ENCODE results near the gene MAGEB5. TPM values are rescaled to one million over a fixed set of nuclear protein-coding genes. Genes with fewer than 3 reads are reported as not detected.

Gene MAGEB5
- polyA plus RNA-seq, 1 of the 3 experiments (the other 2 are of a cell fraction) = not detected

DNA sequence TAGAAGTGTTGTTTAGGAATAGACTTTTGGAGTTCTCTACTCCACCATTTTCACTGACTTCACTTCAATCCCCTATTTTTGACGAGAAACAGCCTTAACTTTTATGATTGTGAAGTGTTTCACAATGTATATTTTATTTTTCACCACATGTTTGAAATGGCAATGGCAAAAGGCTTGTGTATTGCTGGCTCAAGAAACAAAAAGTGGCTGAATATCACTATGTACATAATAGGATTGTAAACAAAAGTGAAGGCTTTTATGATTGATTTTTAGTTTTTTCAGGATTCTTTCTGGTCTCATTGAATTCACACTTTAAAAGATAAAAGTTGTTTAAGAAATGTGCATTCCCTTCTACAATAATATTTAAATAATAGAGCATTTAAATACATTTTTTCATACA, 18.2 kb downstream of the MAGEB5 start:
- Histone ChIP-seq H3K27me3 (ENCODE audit: insufficient read depth) (no peaks in the 10 kb centered on the region), H3K4me3 (ENCODE audit: low read depth in 2 of 2, low read length in 1 of 2) (no peak overlapping the region), H3K9me2 (no peaks in the 10 kb centered on the region), H3K79me2 (ENCODE audit: insufficient read depth) (no peaks in the 10 kb centered on the region), H3K4me1 (ENCODE audit: control insufficient read depth in 1 of 2, insufficient read depth in 2 of 2, low read depth in 1 of 2, low read length in 1 of 2) (no peaks in the 10 kb centered on the region), H3K4me2 (no peak overlapping the region), H3F3A (replicated peaks; ENCODE audit: insufficient read depth) (no peaks in the 10 kb centered on the region), H3K9ac (no peak overlapping the region), H4K20me1 (ENCODE audit: insufficient read depth) (no peaks in the 10 kb centered on the region), H3K27ac (ENCODE audit: low read depth in 2 of 2, low read length in 1 of 2) (no peak overlapping the region), H3K9me3 (no peaks in the 10 kb centered on the region), H3K36me3 (replicated peaks in 1 of 2; ENCODE audit: control insufficient read depth in 1 of 2, insufficient read depth in 2 of 2, low read length in 1 of 2) (no peaks in the 10 kb centered on the region), H2AFZ (ENCODE audit: low read depth) (no peak overlapping the region)
- TF ChIP-seq RAD21 (IDR thresholded peaks at IDR 0.05; ENCODE audit: low read length) (no peak), TAF1 (IDR thresholded peaks at IDR 0.05; ENCODE audit: borderline replicate concordance, low read depth, low read length) (no peak)
- TF ChIP-seq, protein P1, sequence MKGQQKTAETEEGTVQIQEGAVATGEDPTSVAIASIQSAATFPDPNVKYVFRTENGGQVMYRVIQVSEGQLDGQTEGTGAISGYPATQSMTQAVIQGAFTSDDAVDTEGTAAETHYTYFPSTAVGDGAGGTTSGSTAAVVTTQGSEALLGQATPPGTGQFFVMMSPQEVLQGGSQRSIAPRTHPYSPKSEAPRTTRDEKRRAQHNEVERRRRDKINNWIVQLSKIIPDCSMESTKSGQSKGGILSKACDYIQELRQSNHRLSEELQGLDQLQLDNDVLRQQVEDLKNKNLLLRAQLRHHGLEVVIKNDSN (IDR thresholded peaks at IDR 0.05; ENCODE audit: borderline replicate concordance, low read depth) = no peak
- TF ChIP-seq, protein P2, sequence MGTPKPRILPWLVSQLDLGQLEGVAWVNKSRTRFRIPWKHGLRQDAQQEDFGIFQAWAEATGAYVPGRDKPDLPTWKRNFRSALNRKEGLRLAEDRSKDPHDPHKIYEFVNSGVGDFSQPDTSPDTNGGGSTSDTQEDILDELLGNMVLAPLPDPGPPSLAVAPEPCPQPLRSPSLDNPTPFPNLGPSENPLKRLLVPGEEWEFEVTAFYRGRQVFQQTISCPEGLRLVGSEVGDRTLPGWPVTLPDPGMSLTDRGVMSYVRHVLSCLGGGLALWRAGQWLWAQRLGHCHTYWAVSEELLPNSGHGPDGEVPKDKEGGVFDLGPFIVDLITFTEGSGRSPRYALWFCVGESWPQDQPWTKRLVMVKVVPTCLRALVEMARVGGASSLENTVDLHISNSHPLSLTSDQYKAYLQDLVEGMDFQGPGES (IDR thresholded peaks at IDR 0.05; ENCODE audit: low read depth, low read length) = no peak
- TF ChIP-seq, protein P3, sequence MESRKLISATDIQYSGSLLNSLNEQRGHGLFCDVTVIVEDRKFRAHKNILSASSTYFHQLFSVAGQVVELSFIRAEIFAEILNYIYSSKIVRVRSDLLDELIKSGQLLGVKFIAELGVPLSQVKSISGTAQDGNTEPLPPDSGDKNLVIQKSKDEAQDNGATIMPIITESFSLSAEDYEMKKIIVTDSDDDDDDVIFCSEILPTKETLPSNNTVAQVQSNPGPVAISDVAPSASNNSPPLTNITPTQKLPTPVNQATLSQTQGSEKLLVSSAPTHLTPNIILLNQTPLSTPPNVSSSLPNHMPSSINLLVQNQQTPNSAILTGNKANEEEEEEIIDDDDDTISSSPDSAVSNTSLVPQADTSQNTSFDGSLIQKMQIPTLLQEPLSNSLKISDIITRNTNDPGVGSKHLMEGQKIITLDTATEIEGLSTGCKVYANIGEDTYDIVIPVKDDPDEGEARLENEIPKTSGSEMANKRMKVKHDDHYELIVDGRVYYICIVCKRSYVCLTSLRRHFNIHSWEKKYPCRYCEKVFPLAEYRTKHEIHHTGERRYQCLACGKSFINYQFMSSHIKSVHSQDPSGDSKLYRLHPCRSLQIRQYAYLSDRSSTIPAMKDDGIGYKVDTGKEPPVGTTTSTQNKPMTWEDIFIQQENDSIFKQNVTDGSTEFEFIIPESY (IDR thresholded peaks at IDR 0.05; ENCODE audit: borderline replicate concordance, low read depth) = no peak
- TF ChIP-seq, protein P4, sequence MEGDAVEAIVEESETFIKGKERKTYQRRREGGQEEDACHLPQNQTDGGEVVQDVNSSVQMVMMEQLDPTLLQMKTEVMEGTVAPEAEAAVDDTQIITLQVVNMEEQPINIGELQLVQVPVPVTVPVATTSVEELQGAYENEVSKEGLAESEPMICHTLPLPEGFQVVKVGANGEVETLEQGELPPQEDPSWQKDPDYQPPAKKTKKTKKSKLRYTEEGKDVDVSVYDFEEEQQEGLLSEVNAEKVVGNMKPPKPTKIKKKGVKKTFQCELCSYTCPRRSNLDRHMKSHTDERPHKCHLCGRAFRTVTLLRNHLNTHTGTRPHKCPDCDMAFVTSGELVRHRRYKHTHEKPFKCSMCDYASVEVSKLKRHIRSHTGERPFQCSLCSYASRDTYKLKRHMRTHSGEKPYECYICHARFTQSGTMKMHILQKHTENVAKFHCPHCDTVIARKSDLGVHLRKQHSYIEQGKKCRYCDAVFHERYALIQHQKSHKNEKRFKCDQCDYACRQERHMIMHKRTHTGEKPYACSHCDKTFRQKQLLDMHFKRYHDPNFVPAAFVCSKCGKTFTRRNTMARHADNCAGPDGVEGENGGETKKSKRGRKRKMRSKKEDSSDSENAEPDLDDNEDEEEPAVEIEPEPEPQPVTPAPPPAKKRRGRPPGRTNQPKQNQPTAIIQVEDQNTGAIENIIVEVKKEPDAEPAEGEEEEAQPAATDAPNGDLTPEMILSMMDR (IDR thresholded peaks at IDR 0.05) = no peak
- WGBS (ENCODE audit: low lambda C conversion rate) = 0% methylated on average over 1 of the region's 1 CpG
- ChIA-PET POLR2A (no interaction called here), CTCF (no interaction called here)
- DNase-seq = no peak

DNA sequence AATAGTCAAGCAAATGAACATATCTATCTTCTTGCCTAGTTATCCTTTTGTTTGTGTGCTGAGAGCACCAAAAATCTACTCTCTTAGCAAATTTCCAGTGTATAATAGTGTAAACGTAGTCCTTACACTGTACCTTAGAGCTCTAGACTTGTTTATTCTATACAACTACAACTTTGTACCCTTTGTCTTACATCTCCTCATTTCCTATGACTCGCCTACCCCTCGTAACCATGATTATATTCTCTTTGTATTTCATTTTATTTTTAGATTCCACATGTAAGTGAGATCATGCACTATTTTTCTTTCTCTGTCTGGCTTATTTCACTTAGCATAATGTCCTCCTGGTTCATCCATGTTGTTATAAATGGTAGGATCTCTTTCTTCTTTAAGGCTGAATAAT, 37.6 kb downstream of the MAGEB5 start:
- H3K9me3 ChIP-seq = no peaks in the 10 kb centered on the region
- no peak overlapping the region for H3K27ac ChIP-seq (ENCODE audit: low read depth in 2 of 2, low read length in 1 of 2)
- H3K9ac ChIP-seq = no peak overlapping the region
- no peak overlapping the region for H2AFZ ChIP-seq (ENCODE audit: low read depth)
- H3F3A ChIP-seq (replicated peaks; ENCODE audit: insufficient read depth) = no peaks in the 10 kb centered on the region
- 3% methylated on average over 3 of the region's 3 CpGs for WGBS (ENCODE audit: low lambda C conversion rate)
- no peak overlapping the region for H3K4me2 ChIP-seq
- TF ChIP-seq EZH2phosphoT487 (IDR thresholded peaks at IDR 0.05; ENCODE audit: borderline replicate concordance, low read depth) = no peak
- no peak for TF ChIP-seq GABPA (IDR thresholded peaks at IDR 0.05; ENCODE audit: low read depth)
- no peak for TF ChIP-seq FOXM1 (IDR thresholded peaks at IDR 0.05; ENCODE audit: low read depth)
- no peak for TF ChIP-seq RCOR1 (IDR thresholded peaks at IDR 0.05; ENCODE audit: low read length)
- TF ChIP-seq, protein P5, sequence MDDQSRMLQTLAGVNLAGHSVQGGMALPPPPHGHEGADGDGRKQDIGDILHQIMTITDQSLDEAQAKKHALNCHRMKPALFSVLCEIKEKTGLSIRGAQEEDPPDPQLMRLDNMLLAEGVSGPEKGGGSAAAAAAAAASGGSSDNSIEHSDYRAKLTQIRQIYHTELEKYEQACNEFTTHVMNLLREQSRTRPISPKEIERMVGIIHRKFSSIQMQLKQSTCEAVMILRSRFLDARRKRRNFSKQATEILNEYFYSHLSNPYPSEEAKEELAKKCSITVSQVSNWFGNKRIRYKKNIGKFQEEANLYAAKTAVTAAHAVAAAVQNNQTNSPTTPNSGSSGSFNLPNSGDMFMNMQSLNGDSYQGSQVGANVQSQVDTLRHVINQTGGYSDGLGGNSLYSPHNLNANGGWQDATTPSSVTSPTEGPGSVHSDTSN (IDR thresholded peaks at IDR 0.05) = no peak
- TF ChIP-seq MXI1 (IDR thresholded peaks at IDR 0.05; ENCODE audit: low read depth, low read length) = no peak
- no peak for TF ChIP-seq SIN3A (IDR thresholded peaks at IDR 0.05; ENCODE audit: borderline replicate concordance, low read depth, low read length)
- H3K36me3 ChIP-seq (replicated peaks in 1 of 2; ENCODE audit: control insufficient read depth in 1 of 2, insufficient read depth in 2 of 2, low read length in 1 of 2) = no peaks in the 10 kb centered on the region
- H3K4me1 ChIP-seq (ENCODE audit: control insufficient read depth in 1 of 2, insufficient read depth in 2 of 2, low read depth in 1 of 2, low read length in 1 of 2) = no peaks in the 10 kb centered on the region
- H3K9me2 ChIP-seq = no peaks in the 10 kb centered on the region
- H3K27me3 ChIP-seq (ENCODE audit: insufficient read depth) = no peaks in the 10 kb centered on the region
- ChIA-PET POLR2A (no interaction called here), CTCF (no interaction called here)
- H4K20me1 ChIP-seq (ENCODE audit: insufficient read depth) = no peaks in the 10 kb centered on the region
- no peak for DNase-seq
- no peaks in the 10 kb centered on the region for H3K79me2 ChIP-seq (ENCODE audit: insufficient read depth)
- no peak overlapping the region for H3K4me3 ChIP-seq (ENCODE audit: low read depth in 2 of 2, low read length in 1 of 2)

All from SK-N-SH (cell line).